RWPE1 (cell line): ENCODE measurements around the gene NPHP1.
"Not testable (repeated sequence)": the region's sequence is repeated elsewhere in the genome, so short reads cannot be mapped to it uniquely, and the experiment has no call there.

ENCODE experiments used
- CTCF ChIA-PET: fragments of 350-600 bp; sonication (Branson Sonifier 250); formaldehyde crosslinking; extraction: SDS; loops from one replicate; lab custom pipeline; 2021; lab: Yijun Ruan, JAX
- POLR2A ChIA-PET: fragments of 400-600 bp; formaldehyde crosslinking; extraction: SDS; loops from one replicate; lab custom pipeline; 2020; ENCODE audit warnings: antibody characterized with exemption; ENCODE audit not compliant: low non-redundant PET; lab: Yijun Ruan, JAX
- DNase-seq: peaks from one replicate; pipeline ENCODE4 v3.0.0; 2012; ENCODE audit warnings: low spot score
- H3K27ac ChIP-seq: fragments of 450-650 bp; 2 replicates; pipeline ENCODE4 v1.5.1; 2017
- TF ChIP-seq, protein P1 (sequence below): fragments of 450-650 bp; conservative IDR thresholded peaks from 2 replicates; pipeline ENCODE4 v1.5.1; 2017; ENCODE audit warnings: low read depth, mild to moderate bottlenecking

The NPHP1 gene

DNA sequence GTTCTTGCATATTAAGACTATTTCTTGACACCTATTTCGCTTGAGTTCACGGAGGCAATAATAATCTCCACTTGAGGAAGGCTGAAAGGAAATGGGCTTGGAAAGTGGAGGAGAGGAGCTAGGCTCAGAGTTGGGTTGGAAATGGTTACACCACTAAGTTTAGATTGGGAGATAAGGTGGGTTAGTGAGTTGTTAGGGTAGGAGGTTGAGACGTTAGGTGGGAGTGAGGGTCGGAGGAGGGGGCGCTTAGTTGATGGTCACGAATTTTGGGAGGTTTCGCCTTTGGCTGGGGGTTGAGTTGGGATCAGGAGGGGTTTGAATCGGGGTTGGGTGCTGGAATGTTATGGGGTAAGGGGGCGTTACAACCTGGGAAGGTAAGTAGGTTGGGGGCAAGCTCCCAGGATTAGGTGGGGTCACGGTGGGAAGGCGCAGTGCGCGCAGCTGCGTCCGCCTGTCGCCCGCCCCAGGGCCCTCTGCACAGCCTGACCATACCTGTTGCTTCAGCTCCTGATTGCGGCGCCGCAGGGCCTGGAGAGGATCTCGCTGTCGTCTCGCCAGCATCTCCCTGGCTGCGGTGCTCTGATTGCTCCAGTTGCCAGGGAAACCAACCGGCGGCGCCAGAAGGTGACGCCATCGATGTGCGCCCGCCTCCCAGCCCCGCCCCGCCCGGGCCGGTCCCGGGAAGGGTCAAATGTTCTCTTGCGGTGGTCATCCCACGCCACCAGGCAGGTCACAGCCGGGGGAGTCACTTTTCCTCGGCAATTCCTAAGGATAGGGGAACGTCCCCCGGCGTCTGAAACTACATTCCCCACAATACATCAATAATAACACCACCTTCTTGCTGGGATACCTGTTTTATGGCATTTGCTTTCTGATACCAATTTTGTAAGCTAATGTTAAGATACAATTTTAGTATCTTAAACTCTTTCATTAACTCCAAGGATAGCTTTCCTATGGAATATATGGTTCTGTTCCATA, at the start of gene NPHP1:
Gene NPHP1 (minus strand): TSS at position 606 of the 978 bp plus-strand sequence. CDS start 45 bp downstream, at position 561.
- POLR2A ChIA-PET: no interaction called here
- DNase-seq: peak; percentile 95
- peak within 1 kb of the TSS; percentile 61 for H3K27ac ChIP-seq
- CTCF ChIA-PET: no interaction called here
- TF ChIP-seq, protein P1, sequence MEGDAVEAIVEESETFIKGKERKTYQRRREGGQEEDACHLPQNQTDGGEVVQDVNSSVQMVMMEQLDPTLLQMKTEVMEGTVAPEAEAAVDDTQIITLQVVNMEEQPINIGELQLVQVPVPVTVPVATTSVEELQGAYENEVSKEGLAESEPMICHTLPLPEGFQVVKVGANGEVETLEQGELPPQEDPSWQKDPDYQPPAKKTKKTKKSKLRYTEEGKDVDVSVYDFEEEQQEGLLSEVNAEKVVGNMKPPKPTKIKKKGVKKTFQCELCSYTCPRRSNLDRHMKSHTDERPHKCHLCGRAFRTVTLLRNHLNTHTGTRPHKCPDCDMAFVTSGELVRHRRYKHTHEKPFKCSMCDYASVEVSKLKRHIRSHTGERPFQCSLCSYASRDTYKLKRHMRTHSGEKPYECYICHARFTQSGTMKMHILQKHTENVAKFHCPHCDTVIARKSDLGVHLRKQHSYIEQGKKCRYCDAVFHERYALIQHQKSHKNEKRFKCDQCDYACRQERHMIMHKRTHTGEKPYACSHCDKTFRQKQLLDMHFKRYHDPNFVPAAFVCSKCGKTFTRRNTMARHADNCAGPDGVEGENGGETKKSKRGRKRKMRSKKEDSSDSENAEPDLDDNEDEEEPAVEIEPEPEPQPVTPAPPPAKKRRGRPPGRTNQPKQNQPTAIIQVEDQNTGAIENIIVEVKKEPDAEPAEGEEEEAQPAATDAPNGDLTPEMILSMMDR: no peak

DNA sequence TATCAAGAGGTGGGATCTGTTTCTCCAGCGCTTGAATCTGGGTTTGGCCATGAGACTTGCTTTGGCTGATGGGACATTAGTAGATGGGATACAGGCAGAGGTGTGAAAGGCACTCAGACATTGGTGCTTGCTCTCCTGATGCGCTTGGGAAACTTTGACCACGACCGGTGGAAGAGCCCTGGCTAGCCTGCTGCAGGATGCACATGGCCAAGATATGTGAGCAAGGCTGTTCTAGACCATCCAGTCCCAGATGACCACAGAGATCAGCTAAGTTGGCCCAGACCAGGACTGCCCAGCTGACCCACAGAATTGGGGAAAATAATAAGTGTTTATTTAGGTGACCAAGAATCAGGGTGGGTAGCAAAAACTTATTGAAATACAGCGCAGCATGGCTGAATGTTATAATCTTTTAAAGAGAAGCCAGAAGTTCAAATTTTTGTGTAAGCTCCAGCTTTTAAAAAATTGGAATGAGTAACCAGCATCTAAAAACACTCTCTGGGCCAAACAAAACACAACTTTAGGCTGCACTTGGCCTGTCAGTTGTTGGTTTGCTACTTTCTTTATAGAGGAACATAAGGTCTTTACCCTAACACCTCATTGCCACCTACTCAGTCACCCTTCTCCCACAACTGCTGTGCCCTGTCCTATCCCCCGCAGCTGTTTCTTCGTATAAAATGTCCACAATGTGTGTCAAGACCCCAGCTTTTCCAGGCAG, 43.4 kb upstream of the NPHP1 start:
- H3K27ac ChIP-seq, DNase-seq, POLR2A ChIA-PET, CTCF ChIA-PET: not testable (repeated sequence)

DNA sequence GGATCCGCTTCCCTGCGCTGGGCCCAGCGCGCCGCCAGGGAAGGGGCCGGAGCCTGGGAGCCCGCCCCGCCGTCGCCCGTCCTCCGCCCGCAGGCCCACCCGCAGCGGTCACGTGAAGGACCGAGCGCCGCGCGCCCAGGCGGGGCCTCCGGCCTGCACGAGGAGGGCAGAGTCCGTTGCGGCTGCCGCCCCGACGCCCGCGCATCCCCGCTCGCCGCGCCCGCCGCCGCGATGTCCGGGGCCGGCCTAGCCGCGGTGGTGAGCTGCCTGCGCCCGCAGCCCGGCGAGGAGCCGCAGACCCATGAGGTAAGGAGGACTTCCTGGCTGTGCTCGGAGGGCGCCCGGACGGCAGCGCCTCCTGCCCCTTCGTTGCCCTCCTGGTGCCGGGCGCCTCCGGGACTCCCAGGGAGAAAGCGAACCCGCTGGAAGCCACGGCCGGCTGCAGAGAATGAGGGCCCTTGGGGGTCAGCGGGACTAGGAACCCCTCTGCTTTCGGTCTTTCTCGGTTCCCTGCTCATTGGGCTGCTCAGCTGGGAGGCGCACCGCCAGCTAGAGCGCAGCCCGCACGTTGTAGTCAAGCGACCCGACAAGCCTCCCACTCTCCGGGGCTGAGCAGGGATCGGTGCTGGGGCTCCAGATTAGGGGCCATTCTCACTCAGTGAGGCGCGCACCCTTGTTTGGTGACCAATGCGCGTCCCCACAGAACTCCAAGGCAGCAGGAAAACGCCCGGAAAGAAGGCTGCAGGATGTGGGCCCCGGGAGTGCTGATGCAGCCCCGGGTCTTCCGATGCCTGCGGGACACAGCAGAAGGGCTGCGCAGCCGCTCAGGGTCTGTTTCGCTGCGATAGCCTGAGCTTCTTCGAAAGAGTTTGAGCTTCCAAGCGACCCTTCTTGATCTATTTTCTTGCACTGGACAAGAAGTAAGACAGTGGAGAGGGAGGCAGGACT, 40.9 kb upstream of the NPHP1 start:
- DNase-seq, POLR2A ChIA-PET, H3K27ac ChIP-seq, CTCF ChIA-PET: not testable (repeated sequence)

DNA sequence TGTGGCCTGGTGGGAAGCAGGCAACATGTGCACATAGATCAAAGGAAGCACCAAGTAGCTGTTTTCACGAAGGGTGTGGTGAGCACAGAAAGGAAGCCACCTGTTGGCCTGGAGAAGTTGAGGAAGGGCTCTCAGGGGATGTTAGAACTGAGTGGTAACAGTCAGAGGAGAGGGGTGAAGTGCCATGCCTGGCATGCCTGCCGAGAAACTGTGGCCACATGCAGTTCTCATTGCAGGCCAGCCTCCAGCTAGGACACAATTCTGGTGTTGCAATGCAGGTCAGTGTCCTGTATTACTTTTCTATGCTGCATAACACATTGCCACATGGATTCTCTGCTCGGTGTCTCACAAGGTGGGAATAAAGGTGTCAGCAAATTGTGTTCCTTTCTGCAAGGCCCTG, 38.5 kb upstream of the NPHP1 start:
- DNase-seq, POLR2A ChIA-PET: not testable (repeated sequence)

DNA sequence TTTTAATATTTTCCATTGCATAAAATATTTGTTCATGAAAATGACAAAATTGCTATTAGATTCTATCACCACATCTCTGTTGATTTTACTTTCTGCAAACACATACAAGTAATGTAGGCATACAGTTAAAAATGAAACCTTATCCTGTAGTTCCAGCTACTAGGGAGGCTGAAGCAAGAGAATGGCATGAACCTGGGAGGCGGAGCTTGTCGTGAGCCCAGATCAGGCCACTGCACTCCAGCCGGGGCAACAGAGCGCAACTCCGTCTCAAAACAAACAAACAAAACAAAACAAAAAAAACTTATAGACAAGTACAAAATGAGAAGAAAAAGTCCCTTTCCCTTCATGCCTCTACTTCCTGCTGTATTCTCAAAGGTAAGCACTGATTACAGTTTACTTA, 29.7 kb upstream of the NPHP1 start:
- POLR2A ChIA-PET, H3K27ac ChIP-seq, DNase-seq, CTCF ChIA-PET: not testable (repeated sequence)

More for the DNA sequence above, 38.5 kb upstream of the NPHP1 start:
- H3K27ac ChIP-seq, CTCF ChIA-PET: not testable (repeated sequence)

DNA sequence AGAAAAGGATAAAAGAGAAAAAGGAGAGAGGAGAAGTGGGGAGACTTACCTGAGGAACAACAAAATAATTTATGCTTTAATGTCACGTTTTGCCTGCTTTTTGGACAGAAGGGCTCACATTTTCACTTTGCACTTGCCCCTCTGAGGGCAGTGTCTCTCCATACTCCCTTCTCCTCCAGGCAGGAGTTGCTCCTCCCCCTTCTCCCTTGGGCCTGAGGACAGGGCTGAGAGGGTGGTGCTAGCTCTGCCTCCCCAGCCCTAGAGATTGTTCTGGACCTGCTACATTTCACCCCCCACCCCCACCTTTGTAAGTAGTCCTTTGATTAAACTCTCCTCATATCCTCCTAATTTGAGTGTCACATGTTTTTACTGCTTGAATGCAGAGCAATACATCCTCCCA, 25.1 kb upstream of the NPHP1 start:
- H3K27ac ChIP-seq, POLR2A ChIA-PET, DNase-seq, CTCF ChIA-PET: not testable (repeated sequence)

DNA sequence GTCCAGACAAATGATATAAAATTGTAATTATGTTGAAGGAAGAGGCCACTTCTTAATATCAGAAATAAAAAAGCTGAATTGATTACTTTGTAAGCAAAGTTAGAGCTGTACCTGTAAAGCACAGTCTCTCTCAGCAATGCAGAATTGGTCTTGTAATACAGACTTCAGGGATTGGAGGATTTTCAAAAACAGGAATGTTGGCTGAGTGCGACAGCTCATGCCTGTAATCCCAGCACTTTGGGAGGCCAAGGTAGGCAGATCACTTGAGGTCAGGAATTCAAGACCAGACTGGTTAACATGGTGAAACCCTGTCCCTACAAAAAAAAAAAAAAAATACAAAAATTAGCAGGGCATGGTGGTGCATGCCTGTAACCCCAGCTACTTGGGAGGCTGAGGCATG, 17.8 kb upstream of the NPHP1 start:
- POLR2A ChIA-PET, H3K27ac ChIP-seq, DNase-seq, CTCF ChIA-PET: not testable (repeated sequence)

DNA sequence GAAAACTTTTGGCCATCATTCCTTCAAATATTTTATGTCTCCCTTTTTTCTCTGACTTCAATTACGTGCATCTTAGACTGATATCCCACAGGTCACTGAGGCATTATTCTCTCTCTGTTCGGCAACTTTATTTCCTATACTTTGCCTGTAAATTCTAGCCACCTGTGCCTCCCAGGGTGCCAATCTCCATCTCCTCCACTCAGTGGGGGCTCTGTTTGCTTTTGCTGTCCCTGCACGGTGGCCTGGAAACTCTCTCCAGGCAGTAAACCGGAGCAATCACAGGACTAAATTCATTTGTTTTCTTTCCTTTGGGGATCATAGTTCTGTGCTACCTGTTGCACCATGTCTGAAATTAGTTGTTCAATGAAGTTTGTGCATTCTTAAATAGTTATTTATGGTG, 17.1 kb upstream of the NPHP1 start:
- ChIA-PET POLR2A (no interaction called here), CTCF (no interaction called here)
- no peak overlapping the region for H3K27ac ChIP-seq
- TF ChIP-seq, protein P1: no peak
- no peak for DNase-seq

DNA sequence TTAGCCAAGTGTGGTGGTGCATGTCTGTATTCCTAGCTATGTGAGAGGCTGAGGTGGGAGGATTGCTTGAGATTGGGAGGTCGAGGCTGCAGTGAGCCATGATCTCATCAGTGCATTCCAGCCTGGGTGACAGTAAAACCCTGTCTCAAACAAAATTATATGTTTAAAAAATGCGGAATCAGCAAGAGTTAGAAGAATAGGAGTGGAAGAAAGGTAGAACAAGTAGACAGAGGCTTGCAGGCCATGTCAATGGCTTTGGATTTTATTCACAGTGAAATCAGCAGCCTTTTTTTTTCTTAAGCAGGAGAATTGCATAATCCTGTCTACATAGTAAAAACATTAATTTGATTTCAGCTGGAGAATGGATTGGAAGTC, 15.4 kb upstream of the NPHP1 start:
- no peak for DNase-seq
- ChIA-PET CTCF (no interaction called here), POLR2A (no interaction called here)
- TF ChIP-seq, protein P1: no peak
- no peak overlapping the region for H3K27ac ChIP-seq
